Measurements from ENCODE around the gene HERC2. TPM values are rescaled to one million over a fixed set of nuclear protein-coding genes. Genes with fewer than 3 reads are reported as not detected.

HERC2 gene
- total and polyA plus RNA-seq, 2 donors from 2014 or later: 17.9 to 58.4 TPM

GRCh38 chr15:28264166-28264565 lies 57.8 kb downstream of the HERC2 start:
- Histone ChIP-seq H3K27me3 (ENCODE audit: control insufficient read depth, insufficient read depth, low read length) (no peaks in the 10 kb centered on the region), H3K4me1 (ENCODE audit: control insufficient read depth in 2 of 3, insufficient read depth in 2 of 3, low read depth in 1 of 3, low read length in 3 of 3) (peaks cover 0 to 4% (median 0%) of the 10 kb centered on the region in 3 donors), H3K4me3 (ENCODE audit: low read length in 3 of 3) (no peak overlapping the region), H3K9ac (ENCODE audit: low read length in 3 of 3) (no peak overlapping the region), H3K9me3 (ENCODE audit: control insufficient read depth in 2 of 3, insufficient read depth in 1 of 3, low read length in 3 of 3) (no peaks in the 10 kb centered on the region), H3K36me3 (ENCODE audit: control insufficient read depth in 2 of 3, insufficient read depth in 3 of 3, low read length in 3 of 3) (peaks cover 10 to 51% (median 32%) of the 10 kb centered on the region in 3 donors), H3K27ac (ENCODE audit: low read depth in 2 of 2, low read length in 2 of 2) (no peak overlapping the region)
- no peak for FAIRE-seq
- no peak for DNase-seq
- no peak for TF ChIP-seq CTCF (IDR thresholded peaks at IDR 0.05; ENCODE audit: borderline replicate concordance, extremely low read depth, insufficient read depth)
- intact Hi-C loops (cut with DNase I): no loop called here

- DNase-seq: peak in 1 of 5 donors; percentile 3
- no peak overlapping the region for H3K27ac ChIP-seq (ENCODE audit: low read depth in 2 of 2, low read length in 2 of 2)
- TF ChIP-seq CTCF (IDR thresholded peaks at IDR 0.05; ENCODE audit: borderline replicate concordance, extremely low read depth, insufficient read depth): no peak
- no peaks in the 10 kb centered on the region for H3K9me3 ChIP-seq (ENCODE audit: control insufficient read depth in 2 of 3, insufficient read depth in 1 of 3, low read length in 3 of 3)
- intact Hi-C loops (cut with DNase I): no loop called here
- H3K4me3 ChIP-seq (ENCODE audit: low read length in 3 of 3): no peak overlapping the region
- H3K36me3 ChIP-seq (ENCODE audit: control insufficient read depth in 2 of 3, insufficient read depth in 3 of 3, low read length in 3 of 3): peaks cover 8 to 35% (median 21%) of the 10 kb centered on the region in 3 donors
- no peak overlapping the region for H3K9ac ChIP-seq (ENCODE audit: low read length in 3 of 3)
- H3K4me1 ChIP-seq (ENCODE audit: control insufficient read depth in 2 of 3, insufficient read depth in 2 of 3, low read depth in 1 of 3, low read length in 3 of 3): peaks cover 0 to 3% (median 0%) of the 10 kb centered on the region in 3 donors
- no peaks in the 10 kb centered on the region for H3K27me3 ChIP-seq (ENCODE audit: control insufficient read depth, insufficient read depth, low read length)
- no peak for FAIRE-seq
These were observed 59.5 kb downstream of the HERC2 start for GRCh38 chr15:28262438-28262837.

- H3K4me1 ChIP-seq (ENCODE audit: control insufficient read depth in 2 of 3, insufficient read depth in 2 of 3, low read depth in 1 of 3, low read length in 3 of 3): peaks cover 0 to 3% (median 0%) of the 10 kb centered on the region in 3 donors
- H3K36me3 ChIP-seq (ENCODE audit: control insufficient read depth in 2 of 3, insufficient read depth in 3 of 3, low read length in 3 of 3): peaks cover 7 to 21% (median 16%) of the 10 kb centered on the region in 3 donors
- no peaks in the 10 kb centered on the region for H3K9me3 ChIP-seq (ENCODE audit: control insufficient read depth in 2 of 3, insufficient read depth in 1 of 3, low read length in 3 of 3)
- H3K9ac ChIP-seq (ENCODE audit: low read length in 3 of 3): no peak overlapping the region
- intact Hi-C loops (cut with DNase I): no loop called here
- DNase-seq (no peak), FAIRE-seq (no peak)
- H3K27ac ChIP-seq (ENCODE audit: low read depth in 2 of 2, low read length in 2 of 2): no peak overlapping the region
- no peaks in the 10 kb centered on the region for H3K27me3 ChIP-seq (ENCODE audit: control insufficient read depth, insufficient read depth, low read length)
- H3K4me3 ChIP-seq (ENCODE audit: low read length in 3 of 3): no peak overlapping the region
- no peak for TF ChIP-seq CTCF (IDR thresholded peaks at IDR 0.05; ENCODE audit: borderline replicate concordance, extremely low read depth, insufficient read depth)
These were observed 61.3 kb downstream of the HERC2 start for GRCh38 chr15:28260722-28261121.

- no peaks in the 10 kb centered on the region for H3K27me3 ChIP-seq (ENCODE audit: control insufficient read depth, insufficient read depth, low read length)
- H3K9me3 ChIP-seq (ENCODE audit: control insufficient read depth in 2 of 3, insufficient read depth in 1 of 3, low read length in 3 of 3): no peaks in the 10 kb centered on the region
- H3K4me1 ChIP-seq (ENCODE audit: control insufficient read depth in 2 of 3, insufficient read depth in 2 of 3, low read depth in 1 of 3, low read length in 3 of 3): peaks cover 0 to 3% (median 0%) of the 10 kb centered on the region in 3 donors
- TF ChIP-seq CTCF (IDR thresholded peaks at IDR 0.05; ENCODE audit: borderline replicate concordance, extremely low read depth, insufficient read depth): no peak
- H3K36me3 ChIP-seq (ENCODE audit: control insufficient read depth in 2 of 3, insufficient read depth in 3 of 3, low read length in 3 of 3): peaks cover 8 to 19% (median 13%) of the 10 kb centered on the region in 3 donors
- H3K9ac ChIP-seq (ENCODE audit: low read length in 3 of 3): no peak overlapping the region
- intact Hi-C loops (cut with DNase I): no loop called here
- H3K4me3 ChIP-seq (ENCODE audit: low read length in 3 of 3): no peak overlapping the region
- FAIRE-seq (no peak), DNase-seq (no peak)
- H3K27ac ChIP-seq (ENCODE audit: low read depth in 2 of 2, low read length in 2 of 2): no peak overlapping the region
These were observed 61.7 kb downstream of the HERC2 start for GRCh38 chr15:28260317-28260716.

Data from kidney (tissue), 14 donors.